ENCODE data around the gene BEND6. TPM values are rescaled to one million over a fixed set of nuclear protein-coding genes. Genes with fewer than 3 reads are reported as not detected.

BEND6 gene
- polyA plus RNA-seq, 1 donor (not counting 4 experiments of a cell fraction or from before 2014, with no cell fraction given): 1.0 TPM

DNA sequence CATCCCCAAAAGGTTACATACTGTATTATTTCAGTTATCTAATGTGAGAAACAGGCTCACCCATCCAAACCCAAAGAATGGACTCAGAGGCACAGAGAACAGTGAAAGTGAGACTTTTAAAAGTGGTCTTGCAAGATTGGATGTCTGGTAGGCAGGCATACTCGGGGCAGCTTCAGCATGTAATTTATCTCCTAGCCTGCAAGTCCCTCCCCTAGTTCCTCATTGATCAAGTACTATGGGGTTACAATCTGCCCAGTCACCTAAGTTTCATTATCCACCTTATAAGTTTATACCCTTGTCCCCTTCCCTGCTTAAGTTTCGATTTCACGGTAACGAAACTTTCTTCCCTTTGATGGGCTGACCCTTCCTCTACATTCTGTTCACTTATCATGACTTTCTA is 114.3 kb downstream of the BEND6 start:
- Histone ChIP-seq H3K79me2 (ENCODE audit: control insufficient read depth, insufficient read depth, low read length) (no peaks in the 10 kb centered on the region), H4K20me1 (ENCODE audit: control insufficient read depth, extremely low read depth, insufficient read depth, low read length) (no peaks in the 10 kb centered on the region), H3K36me3 (ENCODE audit: control insufficient read depth in 2 of 2, extremely low read depth in 1 of 2, insufficient read depth in 2 of 2, low read length in 2 of 2) (peaks cover 2 to 5% of the 10 kb centered on the region in 2 experiments), H3K27me3 (ENCODE audit: control insufficient read depth, extremely low read depth, insufficient read depth, low read length) (no peaks in the 10 kb centered on the region), H3K9me1 (ENCODE audit: control insufficient read depth, extremely low read depth, insufficient read depth, low read length) (no peaks in the 10 kb centered on the region), H3K27ac (ENCODE audit: control insufficient read depth, insufficient read depth, low read length) (no peak overlapping the region), H3K4me3 (ENCODE audit: control insufficient read depth in 2 of 3, extremely low read depth in 1 of 3, insufficient read depth in 2 of 3, low read depth in 1 of 3, low read length in 3 of 3) (no peak overlapping the region), H3K9ac (ENCODE audit: control insufficient read depth, extremely low read depth, insufficient read depth, low read length) (no peak overlapping the region), H3K4me2 (ENCODE audit: control insufficient read depth, extremely low read depth, insufficient read depth, low read depth, low read length) (no peak overlapping the region), H3K9me3 (ENCODE audit: control insufficient read depth, low read depth, low read length) (no peaks in the 10 kb centered on the region), H2AFZ (ENCODE audit: control insufficient read depth, low read length) (no peak overlapping the region), H3K4me1 (ENCODE audit: control insufficient read depth, extremely low read depth, insufficient read depth, low read length) (no peaks in the 10 kb centered on the region)
- no peak for DNase-seq (ENCODE audit: low read depth, low spot score)
- FAIRE-seq: no peak
- dilution Hi-C loops (cut with MboI; ENCODE audit: extremely low pct_ligation_motif_present, low sequenced_read_pairs): no loop called here
- TF ChIP-seq EZH2 (IDR thresholded peaks at IDR 0.05; ENCODE audit: low read length): no peak
- TF ChIP-seq, protein P1, sequence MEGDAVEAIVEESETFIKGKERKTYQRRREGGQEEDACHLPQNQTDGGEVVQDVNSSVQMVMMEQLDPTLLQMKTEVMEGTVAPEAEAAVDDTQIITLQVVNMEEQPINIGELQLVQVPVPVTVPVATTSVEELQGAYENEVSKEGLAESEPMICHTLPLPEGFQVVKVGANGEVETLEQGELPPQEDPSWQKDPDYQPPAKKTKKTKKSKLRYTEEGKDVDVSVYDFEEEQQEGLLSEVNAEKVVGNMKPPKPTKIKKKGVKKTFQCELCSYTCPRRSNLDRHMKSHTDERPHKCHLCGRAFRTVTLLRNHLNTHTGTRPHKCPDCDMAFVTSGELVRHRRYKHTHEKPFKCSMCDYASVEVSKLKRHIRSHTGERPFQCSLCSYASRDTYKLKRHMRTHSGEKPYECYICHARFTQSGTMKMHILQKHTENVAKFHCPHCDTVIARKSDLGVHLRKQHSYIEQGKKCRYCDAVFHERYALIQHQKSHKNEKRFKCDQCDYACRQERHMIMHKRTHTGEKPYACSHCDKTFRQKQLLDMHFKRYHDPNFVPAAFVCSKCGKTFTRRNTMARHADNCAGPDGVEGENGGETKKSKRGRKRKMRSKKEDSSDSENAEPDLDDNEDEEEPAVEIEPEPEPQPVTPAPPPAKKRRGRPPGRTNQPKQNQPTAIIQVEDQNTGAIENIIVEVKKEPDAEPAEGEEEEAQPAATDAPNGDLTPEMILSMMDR (optimal IDR thresholded peaks at IDR 0.05 in 1 of 3, IDR thresholded peaks at IDR 0.05 in 1 of 3, conservative IDR thresholded peaks at IDR 0.05 in 1 of 3; ENCODE audit: extremely low read depth in 1 of 3, insufficient read depth in 2 of 3, low read length in 3 of 3): no peak

DNA sequence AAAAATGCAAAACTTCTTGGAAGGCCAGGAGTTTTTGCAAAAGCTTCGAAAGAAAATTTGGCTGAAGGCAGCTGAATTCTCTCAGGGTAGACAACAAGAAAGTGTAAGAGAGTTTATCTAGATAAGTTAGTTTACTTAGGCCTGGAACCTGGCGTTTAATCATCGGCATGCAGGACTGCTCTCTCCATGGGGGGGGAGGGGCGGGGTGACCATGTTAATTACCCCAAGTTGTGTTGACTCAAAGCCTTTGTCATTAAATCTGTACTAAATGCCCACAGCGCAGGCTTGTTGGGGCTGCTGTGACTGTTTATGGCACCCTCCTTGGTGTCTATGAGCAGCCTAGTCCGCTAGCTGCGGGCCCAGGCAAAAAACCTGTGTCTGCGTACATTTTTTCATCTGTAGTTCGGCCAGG is 115.0 kb downstream of the BEND6 start:
- Histone ChIP-seq H3K9me3 (ENCODE audit: control insufficient read depth, low read depth, low read length) (no peaks in the 10 kb centered on the region), H3K9me1 (ENCODE audit: control insufficient read depth, extremely low read depth, insufficient read depth, low read length) (no peaks in the 10 kb centered on the region), H2AFZ (ENCODE audit: control insufficient read depth, low read length) (no peak overlapping the region), H3K79me2 (ENCODE audit: control insufficient read depth, insufficient read depth, low read length) (no peaks in the 10 kb centered on the region), H3K27me3 (ENCODE audit: control insufficient read depth, extremely low read depth, insufficient read depth, low read length) (no peaks in the 10 kb centered on the region), H3K9ac (ENCODE audit: control insufficient read depth, extremely low read depth, insufficient read depth, low read length) (no peak overlapping the region), H3K4me2 (ENCODE audit: control insufficient read depth, extremely low read depth, insufficient read depth, low read depth, low read length) (no peak overlapping the region), H3K4me3 (ENCODE audit: control insufficient read depth in 2 of 3, extremely low read depth in 1 of 3, insufficient read depth in 2 of 3, low read depth in 1 of 3, low read length in 3 of 3) (no peak overlapping the region), H4K20me1 (ENCODE audit: control insufficient read depth, extremely low read depth, insufficient read depth, low read length) (no peaks in the 10 kb centered on the region), H3K27ac (ENCODE audit: control insufficient read depth, insufficient read depth, low read length) (no peak overlapping the region), H3K4me1 (ENCODE audit: control insufficient read depth, extremely low read depth, insufficient read depth, low read length) (no peaks in the 10 kb centered on the region), H3K36me3 (ENCODE audit: control insufficient read depth in 2 of 2, extremely low read depth in 1 of 2, insufficient read depth in 2 of 2, low read length in 2 of 2) (peaks cover 2 to 5% of the 10 kb centered on the region in 2 experiments)
- DNase-seq (ENCODE audit: low read depth, low spot score) (no peak), FAIRE-seq (no peak)
- no peak for TF ChIP-seq EZH2 (IDR thresholded peaks at IDR 0.05; ENCODE audit: low read length)
- TF ChIP-seq, protein P1 (optimal IDR thresholded peaks at IDR 0.05 in 1 of 3, IDR thresholded peaks at IDR 0.05 in 1 of 3, conservative IDR thresholded peaks at IDR 0.05 in 1 of 3; ENCODE audit: extremely low read depth in 1 of 3, insufficient read depth in 2 of 3, low read length in 3 of 3): no peak
- dilution Hi-C loops (cut with MboI; ENCODE audit: extremely low pct_ligation_motif_present, low sequenced_read_pairs): no loop called here

Data from keratinocyte (primary cell).